HG02759 (cell line): ENCODE data around the gene EEPD1.

Experiments
- ATAC-seq: cut with Tn5 transposase; IDR thresholded peaks from one replicate; pipeline ENCODE4 v1.9.1; 2021; ENCODE audit warnings: mild to moderate bottlenecking, moderate library complexity; ENCODE audit not compliant: unreplicated experiment

EEPD1 gene

GRCh38 chr7:36154255-36155212 lies 1.5 kb downstream of the EEPD1 start:
- ATAC-seq, result no peak

GRCh38 chr7:36155811-36156361 lies 2.8 kb downstream of the EEPD1 start:
- ATAC-seq, result no peak

- no peak for ATAC-seq
Measured at GRCh38 chr7:36157527-36158320, 4.7 kb downstream of the EEPD1 start.

GRCh38 chr7:36158321-36158605 lies 5.2 kb downstream of the EEPD1 start:
- no peak for ATAC-seq

DNA sequence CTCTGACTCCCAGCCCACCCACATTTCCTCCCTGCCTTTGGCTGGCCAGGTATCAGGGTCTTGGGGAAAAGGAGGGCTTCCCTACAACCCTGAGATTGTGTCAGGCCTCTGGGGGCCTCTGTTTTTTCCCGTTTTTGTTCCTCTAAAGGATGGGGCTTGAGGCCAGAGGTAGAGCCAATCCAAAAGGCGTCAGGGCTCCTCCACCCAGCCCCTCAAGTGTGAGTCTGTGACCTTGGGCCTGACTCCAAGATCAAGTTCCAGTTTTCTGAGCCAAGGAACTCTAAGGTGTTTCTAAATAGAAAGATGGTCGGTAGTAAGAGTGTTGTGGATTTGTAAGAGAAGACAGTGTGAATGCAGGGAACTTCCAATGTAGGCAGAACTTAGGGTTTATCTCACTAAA lies 6.6 kb downstream of the EEPD1 start:
- ATAC-seq, result no peak

GRCh38 chr7:36160313-36160712 lies 7.3 kb downstream of the EEPD1 start:
- ATAC-seq, result no peak

- ATAC-seq, result no peak
Measured at GRCh38 chr7:36161996-36162395, 8.9 kb downstream of the EEPD1 start.

DNA sequence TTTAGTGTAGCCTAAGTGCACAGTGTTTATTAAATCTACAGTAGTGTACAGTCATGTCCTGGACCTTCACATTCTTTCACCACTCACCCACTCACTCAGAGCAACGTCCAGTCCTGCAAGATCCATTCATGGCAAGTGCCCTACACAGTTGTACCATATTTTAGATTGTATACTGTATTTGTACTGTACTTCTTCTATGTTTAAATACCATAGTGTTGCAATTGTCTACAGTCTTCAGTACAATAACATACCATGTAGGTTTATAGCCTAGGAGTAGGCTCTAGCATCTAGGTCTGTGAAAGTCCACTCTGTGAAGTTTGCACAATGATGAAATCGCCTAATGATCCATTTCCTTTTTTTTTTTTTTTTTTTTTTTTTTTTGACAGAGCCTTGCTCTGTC lies 12.0 kb downstream of the EEPD1 start:
- ATAC-seq, result no peak

- ATAC-seq, result no peak
Measured at GRCh38 chr7:36165802-36166201, 12.7 kb downstream of the EEPD1 start.

GRCh38 chr7:36167403-36168050 lies 14.5 kb downstream of the EEPD1 start:
- no peak for ATAC-seq

- ATAC-seq, result peak; percentile 63
Measured at GRCh38 chr7:36171503-36171902, 18.4 kb downstream of the EEPD1 start.

- ATAC-seq, result no peak
Measured at GRCh38 chr7:36175886-36176285, 22.8 kb downstream of the EEPD1 start.

GRCh38 chr7:36176697-36177096 lies 23.6 kb downstream of the EEPD1 start:
- ATAC-seq, result no peak

DNA sequence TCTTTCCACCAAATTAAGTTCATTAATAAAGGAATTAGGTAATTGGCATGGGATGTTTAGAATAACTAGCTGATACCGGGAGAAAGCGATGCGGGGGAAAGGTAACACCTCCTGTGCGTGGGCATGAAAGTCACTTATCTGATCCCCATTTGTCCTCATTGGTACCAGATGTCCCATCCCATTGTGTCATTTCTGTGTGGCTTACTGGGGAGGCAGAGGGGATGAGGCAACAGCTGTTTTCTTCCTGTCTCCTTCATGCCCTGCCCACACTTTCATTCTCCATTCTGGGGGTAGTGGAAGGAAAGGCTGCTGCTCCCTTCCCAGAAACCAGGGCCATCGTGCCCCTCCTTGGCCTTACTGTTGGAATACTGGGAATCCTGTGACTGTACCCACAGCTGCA lies 27.1 kb downstream of the EEPD1 start:
- ATAC-seq, result no peak

DNA sequence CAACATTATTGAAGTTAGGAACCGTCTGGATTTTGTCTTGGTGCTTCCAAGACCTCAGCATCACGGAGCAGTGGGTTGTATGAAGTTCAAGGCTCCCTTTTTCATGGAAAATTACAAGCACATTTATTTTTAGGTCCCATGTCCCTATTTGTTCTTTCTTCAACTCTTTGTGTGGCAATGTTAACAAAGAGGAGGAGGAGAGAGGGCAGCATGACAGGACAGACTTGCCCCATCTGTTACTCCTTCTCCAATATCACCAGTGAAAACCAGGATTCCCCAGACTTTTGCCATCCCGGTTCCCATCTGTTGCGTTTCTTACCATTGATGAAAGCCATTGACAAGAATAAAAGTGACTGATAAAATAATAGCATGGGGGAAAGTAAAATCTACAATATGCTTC lies 28.6 kb downstream of the EEPD1 start:
- ATAC-seq, result no peak

- ATAC-seq, result no peak
Measured at GRCh38 chr7:36182854-36183604, 30.0 kb downstream of the EEPD1 start.

DNA sequence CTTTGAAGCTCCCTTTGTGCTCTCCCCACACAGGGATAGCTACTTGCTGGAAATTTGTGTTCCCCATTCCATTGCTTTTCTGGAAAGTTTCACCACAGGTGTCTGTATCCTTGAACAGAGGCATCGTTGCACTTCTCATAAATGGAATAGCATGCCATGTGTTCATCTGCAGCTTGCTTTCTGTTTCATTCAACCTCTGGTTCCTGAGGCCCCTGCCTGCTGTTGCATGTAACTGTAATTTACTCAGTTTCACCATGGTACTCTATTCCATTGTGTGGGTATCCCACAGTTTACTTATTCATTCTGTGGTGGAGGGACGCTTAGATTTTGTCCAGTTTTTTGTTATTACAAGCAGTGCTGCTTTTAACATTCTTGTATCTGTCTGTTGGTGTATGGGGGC lies 32.0 kb downstream of the EEPD1 start:
- no peak for ATAC-seq

GRCh38 chr7:36185756-36186155 lies 32.7 kb downstream of the EEPD1 start:
- no peak for ATAC-seq

DNA sequence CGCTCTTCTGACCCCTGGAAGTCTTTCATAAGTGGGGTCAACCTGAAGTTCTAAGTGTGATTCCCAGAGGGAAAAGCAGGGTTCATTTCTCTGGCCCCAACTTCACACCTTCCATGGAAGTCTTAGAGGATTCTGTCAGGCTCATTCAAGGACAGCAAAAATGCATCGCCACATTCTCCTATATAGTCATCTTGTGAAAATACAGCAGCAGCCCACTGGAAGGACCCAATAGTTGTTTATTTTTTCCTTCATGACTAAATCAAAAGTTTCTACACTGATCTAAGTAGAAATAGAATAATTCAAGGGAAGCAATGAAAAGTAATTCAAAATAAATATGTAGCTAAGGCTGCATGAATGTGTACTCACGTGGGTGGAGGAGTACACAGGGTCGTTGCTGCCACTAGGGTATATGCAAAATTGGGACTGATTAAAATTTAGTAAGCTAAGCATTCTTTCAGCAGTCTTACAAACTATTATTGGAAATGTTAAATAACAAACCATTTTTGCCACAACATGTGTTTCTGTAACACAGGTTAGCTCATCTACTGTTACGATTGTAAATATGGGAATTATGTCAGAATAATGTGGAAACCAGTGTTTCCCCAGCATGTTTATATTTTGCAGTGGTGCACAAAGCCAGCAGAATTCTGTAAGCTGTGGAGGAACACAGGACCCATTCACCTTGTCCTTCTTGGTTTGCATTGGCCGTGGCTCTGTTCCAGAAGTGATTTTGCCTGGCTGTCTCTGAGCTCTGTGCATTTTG lies 33.5 kb downstream of the EEPD1 start:
- no peak for ATAC-seq

- peak; percentile 22 for ATAC-seq
Measured at GRCh38 chr7:36188266-36188665, 35.2 kb downstream of the EEPD1 start.
